ENCODE results near the gene CTDP1. TPM values are rescaled to one million over a fixed set of nuclear protein-coding genes. Genes with fewer than 3 reads are reported as not detected.

CTDP1 gene
- total RNA-seq, 1 experiment from 2014 or later: 16.1 TPM

- POLR2A ChIA-PET: no interaction called here
- no peak overlapping the region for H3K27ac Mint-ChIP-seq (ENCODE audit: unreplicated experiment)
- Histone ChIP-seq H3K4me3 (ENCODE audit: low read depth, low read length) (no peak overlapping the region), H3K36me3 (ENCODE audit: control insufficient read depth, insufficient read depth, low read length) (no peaks in the 10 kb centered on the region), H3K27me3 (replicated peaks; ENCODE audit: control insufficient read depth, insufficient read depth, low read length) (no peaks in the 10 kb centered on the region), H3K4me1 (no peaks in the 10 kb centered on the region), H3K9me3 (no peaks in the 10 kb centered on the region)
- TF ChIP-seq, protein P1, sequence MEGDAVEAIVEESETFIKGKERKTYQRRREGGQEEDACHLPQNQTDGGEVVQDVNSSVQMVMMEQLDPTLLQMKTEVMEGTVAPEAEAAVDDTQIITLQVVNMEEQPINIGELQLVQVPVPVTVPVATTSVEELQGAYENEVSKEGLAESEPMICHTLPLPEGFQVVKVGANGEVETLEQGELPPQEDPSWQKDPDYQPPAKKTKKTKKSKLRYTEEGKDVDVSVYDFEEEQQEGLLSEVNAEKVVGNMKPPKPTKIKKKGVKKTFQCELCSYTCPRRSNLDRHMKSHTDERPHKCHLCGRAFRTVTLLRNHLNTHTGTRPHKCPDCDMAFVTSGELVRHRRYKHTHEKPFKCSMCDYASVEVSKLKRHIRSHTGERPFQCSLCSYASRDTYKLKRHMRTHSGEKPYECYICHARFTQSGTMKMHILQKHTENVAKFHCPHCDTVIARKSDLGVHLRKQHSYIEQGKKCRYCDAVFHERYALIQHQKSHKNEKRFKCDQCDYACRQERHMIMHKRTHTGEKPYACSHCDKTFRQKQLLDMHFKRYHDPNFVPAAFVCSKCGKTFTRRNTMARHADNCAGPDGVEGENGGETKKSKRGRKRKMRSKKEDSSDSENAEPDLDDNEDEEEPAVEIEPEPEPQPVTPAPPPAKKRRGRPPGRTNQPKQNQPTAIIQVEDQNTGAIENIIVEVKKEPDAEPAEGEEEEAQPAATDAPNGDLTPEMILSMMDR (IDR thresholded peaks at IDR 0.05; ENCODE audit: insufficient read depth in 1 of 2, low read depth in 1 of 2, low read length in 1 of 2, severe bottlenecking in 1 of 2, unreplicated experiment in 1 of 2): no peak
- CTCF ChIA-PET: no interaction called here
- no peaks in the 10 kb centered on the region for H3K4me1 Mint-ChIP-seq (ENCODE audit: low read depth, unreplicated experiment)
- no peaks in the 10 kb centered on the region for H3K9me3 Mint-ChIP-seq (ENCODE audit: unreplicated experiment)
- no peaks in the 10 kb centered on the region for H3K27me3 Mint-ChIP-seq (ENCODE audit: insufficient read depth, unreplicated experiment)
- DNase-seq: no peak
- intact Hi-C loops (cut with micrococcal nuclease; ENCODE audit: unreplicated experiment): loop anchor here (10.0 kb wide), 1 partner anchor 292 kb away; the partner anchor contains the start of gene HSBP1L1
- no peaks in the 10 kb centered on the region for H3K36me3 Mint-ChIP-seq (ENCODE audit: insufficient read depth, unreplicated experiment)
- no TSS peak for BruUV-seq (replicated peaks)
- H3K4me3 Mint-ChIP-seq (ENCODE audit: unreplicated experiment): no peak overlapping the region
Measured at GRCh38 chr18:79672490-79673276, 6.9 kb upstream of the CTDP1 start.

DNA sequence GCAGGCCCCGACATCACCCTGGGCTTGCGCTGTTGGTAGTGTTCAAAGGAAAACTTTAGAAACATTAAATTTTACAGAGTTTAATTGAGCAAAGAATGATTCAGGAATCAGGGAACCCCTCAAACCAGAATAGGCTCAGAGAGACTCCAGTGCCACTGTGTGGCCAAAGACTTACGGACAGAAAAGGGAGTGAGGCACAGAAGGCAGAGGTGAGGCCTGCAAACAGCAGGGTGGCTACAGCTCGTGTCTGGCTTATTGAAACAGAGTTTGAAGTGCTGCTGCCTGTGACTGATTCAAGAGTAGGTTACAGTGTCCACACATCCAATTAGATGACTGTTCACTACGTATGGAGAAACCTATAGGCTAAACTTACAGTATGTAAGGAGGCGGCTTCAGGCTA is 2.4 kb upstream of the CTDP1 start:
- H3K36me3 ChIP-seq (ENCODE audit: control insufficient read depth, insufficient read depth, low read length): no peaks in the 10 kb centered on the region
- Mint-ChIP-seq H3K36me3 (ENCODE audit: insufficient read depth, unreplicated experiment) (no peaks in the 10 kb centered on the region), H3K4me3 (ENCODE audit: unreplicated experiment) (no peak overlapping the region), H3K9me3 (ENCODE audit: unreplicated experiment) (no peaks in the 10 kb centered on the region), H3K27ac (ENCODE audit: unreplicated experiment) (no peak overlapping the region), H3K27me3 (ENCODE audit: insufficient read depth, unreplicated experiment) (no peaks in the 10 kb centered on the region), H3K4me1 (ENCODE audit: low read depth, unreplicated experiment) (no peaks in the 10 kb centered on the region)
- CTCF ChIA-PET: no interaction called here
- intact Hi-C loops (cut with micrococcal nuclease; ENCODE audit: unreplicated experiment): loop anchor here (5.0 to 10.0 kb wide), 2 partner anchors 288 to 355 kb away; partner anchors contain the start of genes HSBP1L1 and RBFA
- H3K27me3 ChIP-seq (replicated peaks; ENCODE audit: control insufficient read depth, insufficient read depth, low read length): no peaks in the 10 kb centered on the region
- POLR2A ChIA-PET: no interaction called here
- DNase-seq: no peak
- H3K4me3 ChIP-seq (ENCODE audit: low read depth, low read length): no peak overlapping the region
- TF ChIP-seq, protein P1 (IDR thresholded peaks at IDR 0.05; ENCODE audit: insufficient read depth in 1 of 2, low read depth in 1 of 2, low read length in 1 of 2, severe bottlenecking in 1 of 2, unreplicated experiment in 1 of 2): no peak
- no peaks in the 10 kb centered on the region for H3K4me1 ChIP-seq
- no TSS peak for BruUV-seq (replicated peaks)
- no peaks in the 10 kb centered on the region for H3K9me3 ChIP-seq

DNA sequence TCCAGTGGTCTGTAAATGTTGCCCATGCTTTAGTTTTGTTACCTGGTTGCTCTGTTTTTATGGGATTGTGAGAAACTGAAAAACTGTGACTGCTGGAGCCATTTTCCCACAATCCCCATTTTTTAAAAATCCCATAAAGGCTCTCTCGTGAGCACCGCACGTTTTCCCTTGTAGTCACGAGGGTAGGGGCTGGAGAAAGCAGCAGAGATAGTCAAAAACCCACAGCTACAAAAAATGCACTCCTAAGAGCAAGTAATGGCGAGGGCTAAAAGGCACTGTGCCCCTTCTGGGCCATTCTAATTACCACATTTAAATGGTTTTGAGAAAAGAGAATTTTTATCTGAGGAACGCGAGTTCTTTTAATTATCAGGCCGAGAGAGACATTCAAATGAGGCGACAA is 1.8 kb upstream of the CTDP1 start:
- H3K4me3 ChIP-seq (ENCODE audit: low read depth, low read length): peak overlapping the region; percentile 48
- no peak for DNase-seq
- H3K4me1 ChIP-seq: no peaks in the 10 kb centered on the region
- TF ChIP-seq, protein P1 (IDR thresholded peaks at IDR 0.05; ENCODE audit: insufficient read depth in 1 of 2, low read depth in 1 of 2, low read length in 1 of 2, severe bottlenecking in 1 of 2, unreplicated experiment in 1 of 2): no peak
- POLR2A ChIA-PET: no interaction called here
- no TSS peak for BruUV-seq (replicated peaks)
- H3K9me3 ChIP-seq: no peaks in the 10 kb centered on the region
- Mint-ChIP-seq H3K4me1 (ENCODE audit: low read depth, unreplicated experiment) (no peaks in the 10 kb centered on the region), H3K9me3 (ENCODE audit: unreplicated experiment) (no peaks in the 10 kb centered on the region), H3K36me3 (ENCODE audit: insufficient read depth, unreplicated experiment) (no peaks in the 10 kb centered on the region), H3K27ac (ENCODE audit: unreplicated experiment) (no peak overlapping the region), H3K27me3 (ENCODE audit: insufficient read depth, unreplicated experiment) (no peaks in the 10 kb centered on the region), H3K4me3 (ENCODE audit: unreplicated experiment) (peak overlapping the region; percentile 76)
- intact Hi-C loops (cut with micrococcal nuclease; ENCODE audit: unreplicated experiment): loop anchor here (5.0 to 10.0 kb wide), 2 partner anchors 287 to 354 kb away; partner anchors contain the start of genes HSBP1L1 and RBFA
- no peaks in the 10 kb centered on the region for H3K27me3 ChIP-seq (replicated peaks; ENCODE audit: control insufficient read depth, insufficient read depth, low read length)
- CTCF ChIA-PET: no interaction called here
- no peaks in the 10 kb centered on the region for H3K36me3 ChIP-seq (ENCODE audit: control insufficient read depth, insufficient read depth, low read length)
